Measurements from ENCODE around the gene SLC22A1. TPM values are rescaled to one million over a fixed set of nuclear protein-coding genes. Genes with fewer than 3 reads are reported as not detected.

The SLC22A1 gene
- total RNA-seq, 2 experiments from 2014 or later = 0.31 to 1.1 TPM

DNA sequence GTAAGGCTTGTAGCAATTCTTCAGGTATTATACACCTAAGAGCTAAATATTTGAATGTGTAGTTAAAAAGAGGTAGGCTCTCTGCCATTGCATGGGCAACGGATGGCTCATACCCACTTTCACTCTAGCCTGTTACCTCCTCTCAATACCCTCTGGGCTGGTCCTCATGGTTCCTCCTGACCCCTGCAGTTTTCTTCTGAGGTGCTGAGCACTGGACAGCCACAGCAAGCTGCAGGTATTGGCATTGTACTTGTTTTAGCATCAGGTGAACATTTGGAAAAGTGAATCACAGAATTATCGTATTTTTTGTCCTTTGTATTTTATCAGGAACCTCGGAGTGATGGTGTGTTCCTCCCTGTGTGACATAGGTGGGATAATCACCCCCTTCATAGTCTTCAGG lies 32.9 kb downstream of the SLC22A1 start:
- POLR2A ChIA-PET = no interaction called here
- intact Hi-C loops (cut with micrococcal nuclease) = no loop called here
- ATAC-seq = no peak
- Mint-ChIP-seq H3K4me1 (ENCODE audit: low read depth) (no peaks in the 10 kb centered on the region), H3K27me3 (no peaks in the 10 kb centered on the region), H3K9me3 (peaks cover 14% of the 10 kb centered on the region), H3K27ac (no peak overlapping the region), H3K4me3 (no peak overlapping the region), H3K36me3 (ENCODE audit: low read depth) (peaks cover 6% of the 10 kb centered on the region)
- CTCF ChIA-PET = no interaction called here
- TF ChIP-seq, protein P1, sequence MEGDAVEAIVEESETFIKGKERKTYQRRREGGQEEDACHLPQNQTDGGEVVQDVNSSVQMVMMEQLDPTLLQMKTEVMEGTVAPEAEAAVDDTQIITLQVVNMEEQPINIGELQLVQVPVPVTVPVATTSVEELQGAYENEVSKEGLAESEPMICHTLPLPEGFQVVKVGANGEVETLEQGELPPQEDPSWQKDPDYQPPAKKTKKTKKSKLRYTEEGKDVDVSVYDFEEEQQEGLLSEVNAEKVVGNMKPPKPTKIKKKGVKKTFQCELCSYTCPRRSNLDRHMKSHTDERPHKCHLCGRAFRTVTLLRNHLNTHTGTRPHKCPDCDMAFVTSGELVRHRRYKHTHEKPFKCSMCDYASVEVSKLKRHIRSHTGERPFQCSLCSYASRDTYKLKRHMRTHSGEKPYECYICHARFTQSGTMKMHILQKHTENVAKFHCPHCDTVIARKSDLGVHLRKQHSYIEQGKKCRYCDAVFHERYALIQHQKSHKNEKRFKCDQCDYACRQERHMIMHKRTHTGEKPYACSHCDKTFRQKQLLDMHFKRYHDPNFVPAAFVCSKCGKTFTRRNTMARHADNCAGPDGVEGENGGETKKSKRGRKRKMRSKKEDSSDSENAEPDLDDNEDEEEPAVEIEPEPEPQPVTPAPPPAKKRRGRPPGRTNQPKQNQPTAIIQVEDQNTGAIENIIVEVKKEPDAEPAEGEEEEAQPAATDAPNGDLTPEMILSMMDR (IDR thresholded peaks at IDR 0.05) = no peak
- no peak for DNase-seq

DNA sequence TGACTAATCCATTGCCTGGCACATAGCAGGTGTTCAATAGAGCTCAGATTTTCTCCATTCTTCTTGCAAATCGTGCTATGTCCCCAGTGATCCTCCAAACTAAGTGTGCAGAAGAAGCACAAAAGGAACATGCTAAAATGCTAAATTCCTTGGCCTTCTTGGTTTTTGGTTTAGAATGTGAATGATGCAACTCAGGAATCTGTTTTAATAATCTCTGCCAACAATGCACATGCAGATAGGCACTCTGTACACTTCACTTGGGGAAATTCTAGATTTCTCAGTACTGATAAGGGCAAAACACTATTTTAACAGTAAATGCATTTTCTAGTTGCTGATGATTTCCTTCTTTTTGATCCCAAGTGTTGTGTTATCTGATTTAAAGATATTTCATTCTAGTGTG lies 35.2 kb downstream of the SLC22A1 start:
- intact Hi-C loops (cut with micrococcal nuclease) = no loop called here
- CTCF ChIA-PET = no interaction called here

DNA sequence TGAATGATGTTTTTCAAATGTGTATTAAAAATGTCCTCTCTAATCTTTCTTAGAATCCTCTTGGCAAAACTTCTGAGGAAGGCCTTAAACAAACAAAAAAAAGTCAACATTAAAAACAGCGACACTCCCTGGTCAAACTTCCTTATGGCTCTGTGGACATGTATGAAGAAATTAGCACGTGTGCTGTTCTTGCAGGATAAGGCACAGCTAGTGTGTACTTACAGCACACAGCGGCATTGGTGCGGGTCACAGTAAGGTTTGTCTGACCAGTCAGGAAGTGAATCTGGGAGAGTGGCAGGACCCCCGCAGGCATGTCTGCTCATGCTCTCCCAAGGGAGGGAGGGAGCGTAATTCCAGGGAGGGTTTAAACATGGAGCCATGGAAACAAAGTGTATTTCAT lies 38.8 kb downstream of the SLC22A1 start:
- TF ChIP-seq, protein P1 (IDR thresholded peaks at IDR 0.05) = no peak
- intact Hi-C loops (cut with micrococcal nuclease) = no loop called here
- H3K4me3 Mint-ChIP-seq = no peak overlapping the region
- DNase-seq (no peak), ATAC-seq (no peak)
- CTCF ChIA-PET = no interaction called here
- H3K27ac Mint-ChIP-seq = no peak overlapping the region
- no peaks in the 10 kb centered on the region for H3K9me3 Mint-ChIP-seq
- no peaks in the 10 kb centered on the region for H3K27me3 Mint-ChIP-seq
- H3K36me3 Mint-ChIP-seq (ENCODE audit: low read depth) = no peaks in the 10 kb centered on the region
- H3K4me1 Mint-ChIP-seq (ENCODE audit: low read depth) = no peaks in the 10 kb centered on the region
- POLR2A ChIA-PET = no interaction called here

More for the DNA sequence above, 35.2 kb downstream of the SLC22A1 start:
- no peak for ATAC-seq
- Mint-ChIP-seq H3K36me3 (ENCODE audit: low read depth) (peaks cover 6% of the 10 kb centered on the region), H3K27me3 (no peaks in the 10 kb centered on the region), H3K27ac (no peak overlapping the region), H3K4me3 (no peak overlapping the region), H3K4me1 (ENCODE audit: low read depth) (no peaks in the 10 kb centered on the region), H3K9me3 (peaks cover 9% of the 10 kb centered on the region)
- no peak for DNase-seq
- TF ChIP-seq, protein P1 (IDR thresholded peaks at IDR 0.05) = no peak
- POLR2A ChIA-PET = no interaction called here

DNA sequence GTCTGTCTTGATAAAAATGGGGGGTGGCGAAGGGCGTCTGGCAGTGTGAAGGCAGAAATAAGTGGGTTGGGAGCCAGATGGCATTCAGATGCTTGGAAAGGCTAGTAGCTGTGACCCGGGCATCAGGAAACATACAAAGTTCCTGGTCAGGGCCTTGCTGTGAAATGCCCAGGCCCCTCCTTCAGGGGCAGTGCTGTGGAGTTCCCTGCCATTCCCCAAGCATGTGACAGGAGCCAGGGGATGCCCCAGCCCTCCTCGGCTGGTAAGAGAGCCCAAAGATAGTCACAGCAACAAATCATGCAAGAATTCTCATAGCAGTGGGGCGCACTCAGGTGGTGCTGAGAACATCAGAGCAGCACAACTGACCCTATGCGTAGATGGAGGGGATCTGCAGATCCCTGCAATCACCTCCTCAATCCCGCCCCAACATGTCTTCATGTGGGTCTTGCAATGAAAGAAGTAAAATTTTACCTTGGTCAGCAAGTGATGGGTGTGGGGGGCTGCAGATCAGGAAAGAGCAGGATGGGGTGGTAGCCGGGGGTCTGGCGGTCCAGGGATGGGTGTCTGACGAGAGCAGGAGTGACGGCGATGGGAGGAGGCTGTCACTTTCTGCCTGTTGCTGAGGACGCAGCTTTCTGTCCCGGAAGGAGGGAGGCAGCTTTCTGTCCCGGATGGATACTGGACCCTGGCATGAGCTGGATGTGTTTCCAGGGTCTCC lies 39.5 kb downstream of the SLC22A1 start:
- TF ChIP-seq, protein P1 (IDR thresholded peaks at IDR 0.05) = no peak
- ATAC-seq = no peak
- no peaks in the 10 kb centered on the region for H3K4me1 Mint-ChIP-seq (ENCODE audit: low read depth)
- CTCF ChIA-PET = no interaction called here
- intact Hi-C loops (cut with micrococcal nuclease) = no loop called here
- no peaks in the 10 kb centered on the region for H3K36me3 Mint-ChIP-seq (ENCODE audit: low read depth)
- H3K27ac Mint-ChIP-seq = no peak overlapping the region
- no peaks in the 10 kb centered on the region for H3K27me3 Mint-ChIP-seq
- POLR2A ChIA-PET = no interaction called here
- DNase-seq = no peak
- no peaks in the 10 kb centered on the region for H3K9me3 Mint-ChIP-seq
- no peak overlapping the region for H3K4me3 Mint-ChIP-seq

DNA sequence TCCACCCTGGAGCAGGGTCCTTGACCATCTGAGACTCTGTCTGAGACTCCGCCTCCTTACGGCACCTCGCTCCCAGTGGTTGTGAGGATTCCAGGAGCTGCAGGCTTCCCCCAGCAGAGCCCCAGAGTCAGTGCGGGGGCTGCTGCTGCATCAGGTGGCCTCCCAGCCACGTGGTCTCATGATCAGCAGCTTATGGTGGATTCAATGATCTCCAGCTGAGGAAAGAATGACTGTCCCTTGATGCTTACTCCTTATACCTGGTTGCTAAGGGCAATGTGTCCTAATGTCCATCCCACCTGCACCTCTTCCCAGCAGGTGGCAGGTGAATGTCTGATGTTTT lies 40.0 kb downstream of the SLC22A1 start:
- no peak overlapping the region for H3K27ac Mint-ChIP-seq
- TF ChIP-seq, protein P1 (IDR thresholded peaks at IDR 0.05) = no peak
- intact Hi-C loops (cut with micrococcal nuclease) = no loop called here
- POLR2A ChIA-PET = no interaction called here
- no peak for ATAC-seq
- no peak for DNase-seq
- CTCF ChIA-PET = interaction anchor here (1.3 kb wide), 1 partner anchor 294 kb away, joined by 3 read pairs; no protein-coding TSS in a partner anchor
- H3K9me3 Mint-ChIP-seq = no peaks in the 10 kb centered on the region
- H3K36me3 Mint-ChIP-seq (ENCODE audit: low read depth) = no peaks in the 10 kb centered on the region
- no peak overlapping the region for H3K4me3 Mint-ChIP-seq
- H3K27me3 Mint-ChIP-seq = no peaks in the 10 kb centered on the region
- H3K4me1 Mint-ChIP-seq (ENCODE audit: low read depth) = no peaks in the 10 kb centered on the region

Measured in activated CD8-positive, alpha-beta T cell treated with anti-CD3 and anti-CD28 coated beads for 36 hours (primary cell).